Measurements from ENCODE around the gene PVR.

Gene PVR

GRCh38 chr19:44703336-44704078 is 59.8 kb downstream of the PVR start:
- H3K27ac Mint-ChIP-seq: no peak overlapping the region
- H3K4me3 Mint-ChIP-seq: no peak overlapping the region
- TF ChIP-seq CTCF (IDR thresholded peaks at IDR 0.05; ENCODE audit: unreplicated experiment in 3 of 3): no peak
- H3K9me3 Mint-ChIP-seq: no peaks in the 10 kb centered on the region
- H3K36me3 Mint-ChIP-seq (ENCODE audit: low read depth): no peaks in the 10 kb centered on the region
- H3K27me3 Mint-ChIP-seq (ENCODE audit: low read depth): peaks cover 4% of the 10 kb centered on the region
- H3K4me1 Mint-ChIP-seq: peaks cover 17% of the 10 kb centered on the region

GRCh38 chr19:44704982-44705381 is 61.3 kb downstream of the PVR start:
- no peak for TF ChIP-seq CTCF (IDR thresholded peaks at IDR 0.05; ENCODE audit: unreplicated experiment in 3 of 3)
- no peaks in the 10 kb centered on the region for H3K9me3 Mint-ChIP-seq
- peaks cover 17% of the 10 kb centered on the region for H3K4me1 Mint-ChIP-seq
- H3K36me3 Mint-ChIP-seq (ENCODE audit: low read depth): no peaks in the 10 kb centered on the region
- H3K4me3 Mint-ChIP-seq: no peak overlapping the region
- H3K27me3 Mint-ChIP-seq (ENCODE audit: low read depth): peaks cover 4% of the 10 kb centered on the region
- peak overlapping the region in 1 of 3 experiments; percentile 23 for H3K27ac Mint-ChIP-seq

- H3K9me3 Mint-ChIP-seq: no peaks in the 10 kb centered on the region
- H3K27me3 Mint-ChIP-seq (ENCODE audit: low read depth): peaks cover 4% of the 10 kb centered on the region
- H3K36me3 Mint-ChIP-seq (ENCODE audit: low read depth): no peaks in the 10 kb centered on the region
- no peak for TF ChIP-seq CTCF (IDR thresholded peaks at IDR 0.05; ENCODE audit: unreplicated experiment in 3 of 3)
- peak overlapping the region in 2 of 3 experiments; percentile 12 to 60 for H3K27ac Mint-ChIP-seq
- H3K4me1 Mint-ChIP-seq: peaks cover 17% of the 10 kb centered on the region
- H3K4me3 Mint-ChIP-seq: no peak overlapping the region
These were observed 61.8 kb downstream of the PVR start for GRCh38 chr19:44705502-44706010.

- Mint-ChIP-seq H3K27ac (no peak overlapping the region), H3K27me3 (ENCODE audit: low read depth) (peaks cover 4% of the 10 kb centered on the region), H3K36me3 (ENCODE audit: low read depth) (no peaks in the 10 kb centered on the region), H3K4me3 (no peak overlapping the region), H3K4me1 (peaks cover 17% of the 10 kb centered on the region), H3K9me3 (no peaks in the 10 kb centered on the region)
- no peak for TF ChIP-seq CTCF (IDR thresholded peaks at IDR 0.05; ENCODE audit: unreplicated experiment in 3 of 3)
These were observed 63.0 kb downstream of the PVR start for GRCh38 chr19:44706506-44707236.

GRCh38 chr19:44707794-44708193 is 64.1 kb downstream of the PVR start:
- no peak overlapping the region for H3K27ac Mint-ChIP-seq
- no peaks in the 10 kb centered on the region for H3K36me3 Mint-ChIP-seq (ENCODE audit: low read depth)
- H3K4me3 Mint-ChIP-seq: no peak overlapping the region
- H3K4me1 Mint-ChIP-seq: peaks cover 15% of the 10 kb centered on the region
- peaks cover 6% of the 10 kb centered on the region for H3K27me3 Mint-ChIP-seq (ENCODE audit: low read depth)
- TF ChIP-seq CTCF (IDR thresholded peaks at IDR 0.05; ENCODE audit: unreplicated experiment in 3 of 3): no peak
- no peaks in the 10 kb centered on the region for H3K9me3 Mint-ChIP-seq

All from nephron (organoid).